K562 (cell line): ENCODE measurements around the gene SPATS1.

ENCODE experiments used
- CTCF ChIP-seq, 3 experiments: IDR thresholded peaks in 2 of 3; conservative IDR thresholded peaks in 1 of 3; 2 replicates each; pipeline ENCODE4 v1.5.1; 2011 to 2012; ENCODE audit warnings: low read length in 3 of 3, mild to moderate bottlenecking in 3 of 3, control low read depth in 2 of 3, improper control_type of control experiment in 1 of 3, inconsistent platforms in 1 of 3, low read depth in 1 of 3, mixed read lengths in 1 of 3, moderate library complexity in 1 of 3; ENCODE audit not compliant: insufficient read depth in 2 of 3
- EP300 ChIP-seq: IDR thresholded peaks from 2 replicates; pipeline ENCODE4 v1.6.1; 2012; ENCODE audit warnings: low read length, improper control_type of control experiment
- EZH2 ChIP-seq: IDR thresholded peaks from 2 replicates; pipeline ENCODE4 v1.6.1; 2012; ENCODE audit warnings: low read depth, mild to moderate bottlenecking, inconsistent platforms, low read length, borderline replicate concordance
- MAX ChIP-seq: sonication (generic); formaldehyde crosslinking; IDR thresholded peaks from 2 replicates; pipeline ENCODE4 v1.9.0; 2022; ENCODE audit warnings: mild to moderate bottlenecking, missing genetic modification reagents
- NBN ChIP-seq: fragments of 450-650 bp; IDR thresholded peaks from 2 replicates; pipeline ENCODE4 v1.6.1; 2016; ENCODE audit warnings: low read depth, mild to moderate bottlenecking
- NFRKB ChIP-seq: fragments of 450-650 bp; IDR thresholded peaks from 2 replicates; pipeline ENCODE4 v1.6.1; 2016; ENCODE audit warnings: low read depth
- PTBP1 ChIP-seq: fragments of 200-400 bp; formaldehyde crosslinking; IDR thresholded peaks from 2 replicates; pipeline ENCODE4 v1.6.1; 2017; ENCODE audit warnings: low read depth, low read length
- SP1 ChIP-seq: sonication (generic); formaldehyde crosslinking; IDR thresholded peaks from 2 replicates; pipeline ENCODE4 v1.8.1; 2022; ENCODE audit warnings: mild to moderate bottlenecking, missing genetic modification reagents
- SREBF2 ChIP-seq: sonication (generic); formaldehyde crosslinking; IDR thresholded peaks from 2 replicates; pipeline ENCODE4 v1.4.0; 2020; ENCODE audit warnings: mild to moderate bottlenecking, missing genetic modification reagents
- SUPT5H ChIP-seq: fragments of 450-650 bp; IDR thresholded peaks from 2 replicates; pipeline ENCODE4 v1.6.1; 2016
- ZNF184 ChIP-seq: sonication (generic); formaldehyde crosslinking; IDR thresholded peaks from 2 replicates; pipeline ENCODE4 v1.5.0; 2020; ENCODE audit warnings: missing genetic modification reagents
- ZNF232 ChIP-seq: sonication (generic); formaldehyde crosslinking; IDR thresholded peaks from 2 replicates; pipeline ENCODE4 v1.8.0; 2022; ENCODE audit warnings: mild to moderate bottlenecking, missing genetic modification reagents
- ZNF311 ChIP-seq: fragments of 250-450 bp; sonication (Bioruptor Pico); IDR thresholded peaks from 2 replicates; pipeline ENCODE4 v1.4.0; 2020; ENCODE audit warnings: mild to moderate bottlenecking, moderate library complexity

GRCh38 chr6:44381739-44382138, 39.3 kb downstream of the SPATS1 start:
- TF ChIP-seq NBN: no peak
- no peak for TF ChIP-seq ZNF232
- TF ChIP-seq CTCF (IDR thresholded peaks at IDR 0.05 in 2 of 3, conservative IDR thresholded peaks at IDR 0.05 in 1 of 3; ENCODE audit: insufficient read depth in 2 of 3, low read depth in 1 of 3, low read length in 3 of 3): no peak
- TF ChIP-seq MAX (CRISPR knock-in tag): no peak
- TF ChIP-seq SP1 (CRISPR knock-in tag): no peak
- no peak for TF ChIP-seq SUPT5H
- TF ChIP-seq PTBP1: no peak
- no peak for TF ChIP-seq EZH2
- no peak for TF ChIP-seq ZNF184
- TF ChIP-seq ZNF311 (CRISPR knock-in tag): no peak
- TF ChIP-seq NFRKB: no peak
- TF ChIP-seq EP300: no peak
- TF ChIP-seq SREBF2: no peak
